SU-DHL-6 (cell line): ENCODE measurements around the gene STRIP2.
"Not testable (repeated sequence)": the region's sequence is repeated elsewhere in the genome, so short reads cannot be mapped to it uniquely, and the experiment has no call there.

ENCODE experiments used
- H2AFZ ChIP-seq: fragments of 200-600 bp; sonication (generic); 2 replicates; pipeline ENCODE4 v1.6.1; 2014; ENCODE audit warnings: low read depth, mild to moderate bottlenecking, moderate library complexity, mixed read lengths, antibody characterized with exemption, low read length; ENCODE audit not compliant: severe bottlenecking
- H3F3A ChIP-seq: fragments of 200-600 bp; shearing (Covaris generic); 2 replicates; pipeline ENCODE4 v1.6.0; 2016; ENCODE audit warnings: antibody characterized with exemption, mild to moderate bottlenecking; ENCODE audit not compliant: insufficient read depth
- H3K27ac ChIP-seq: fragments of 200-600 bp; sonication (generic); 2 replicates; pipeline ENCODE4 v1.5.1; 2016; ENCODE audit warnings: low read depth, mild to moderate bottlenecking, low read length, moderate library complexity, mixed read lengths
- H3K27me3 ChIP-seq: fragments of 200-600 bp; sonication (generic), shearing (Covaris generic); 2 replicates; pipeline ENCODE4 v1.6.0; 2014; ENCODE audit warnings: mild to moderate bottlenecking, low read length
- H3K36me3 ChIP-seq: fragments of 200-600 bp; sonication (generic); 2 replicates; pipeline ENCODE4 v1.6.1; 2014; ENCODE audit warnings: mild to moderate bottlenecking, low read length, mixed read lengths
- H3K4me2 ChIP-seq: fragments of 300-600, 200-600 bp; shearing (Covaris generic), sonication (generic); 2 replicates; pipeline ENCODE4 v1.6.0; 2014; ENCODE audit warnings: low read length, low read depth, mild to moderate bottlenecking; ENCODE audit not compliant: poor library complexity, severe bottlenecking
- H3K4me3 ChIP-seq: fragments of 200-600 bp; sonication (generic); 2 replicates; pipeline ENCODE4 v1.5.1; 2014; ENCODE audit warnings: antibody characterized with exemption, low read length, mild to moderate bottlenecking, mixed read lengths; ENCODE audit not compliant: insufficient read depth, poor library complexity, severe bottlenecking
- H3K79me2 ChIP-seq: fragments of 200-600 bp; sonication (generic); 2 replicates; pipeline ENCODE4 v1.6.1; 2014; ENCODE audit warnings: mild to moderate bottlenecking, low read length, moderate library complexity; ENCODE audit not compliant: insufficient read depth
- H3K9ac ChIP-seq: fragments of 200-600 bp; sonication (generic); 2 replicates; pipeline ENCODE4 v1.7.0; 2014; ENCODE audit warnings: mild to moderate bottlenecking, low read length
- H3K9me2 ChIP-seq: fragments of 200-600 bp; sonication (generic); replicated peaks from 2 replicates; pipeline ENCODE4 v1.6.1; 2014; ENCODE audit warnings: low read length; ENCODE audit not compliant: insufficient read depth
- H3K9me3 ChIP-seq: fragments of 200-600 bp; sonication (generic); 2 replicates; pipeline ENCODE4 v1.6.1; 2014; ENCODE audit warnings: low read length, mixed read lengths; ENCODE audit not compliant: insufficient read depth
- H4K20me1 ChIP-seq: fragments of 200-600 bp; sonication (generic); 2 replicates; pipeline ENCODE4 v1.6.1; 2014; ENCODE audit warnings: low read depth, mild to moderate bottlenecking, antibody characterized with exemption, low read length, moderate library complexity, mixed read lengths
- EZH2phosphoT487 ChIP-seq: fragments of 200-600 bp; sonication (generic), shearing (Covaris generic); conservative IDR thresholded peaks from 2 replicates; pipeline ENCODE4 v1.6.1; 2018; ENCODE audit warnings: mild to moderate bottlenecking, antibody characterized with exemption, low read length, moderate library complexity, mixed read lengths
- TF ChIP-seq, protein P1 (sequence below): fragments of 200-600 bp; sonication (generic); IDR thresholded peaks from one replicate; pipeline ENCODE4 v1.5.1; 2017; ENCODE audit warnings: antibody characterized with exemption, mild to moderate bottlenecking, low read length, moderate library complexity; ENCODE audit not compliant: insufficient read depth, poor library complexity, severe bottlenecking

STRIP2 gene

DNA sequence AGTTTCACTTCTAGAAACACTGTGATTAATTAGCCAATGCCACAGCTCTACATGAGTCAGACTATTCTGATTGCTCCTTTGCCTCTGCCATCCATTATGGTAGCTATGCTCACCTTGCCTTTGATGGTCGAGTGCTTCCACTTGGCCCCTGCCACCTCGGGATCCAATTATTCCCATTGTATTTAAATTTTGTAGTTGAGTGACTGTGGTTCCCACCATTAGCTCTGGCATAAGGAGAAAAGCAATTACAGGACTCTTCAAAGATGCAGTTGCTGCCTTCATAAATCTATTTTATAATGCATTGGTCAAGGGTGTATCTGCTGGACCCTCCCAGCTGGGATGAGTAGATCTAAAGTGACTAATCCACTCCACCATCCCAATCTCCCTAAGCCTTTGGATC, 14.4 kb downstream of the STRIP2 start:
- H3F3A ChIP-seq, H3K36me3 ChIP-seq, H3K9me3 ChIP-seq, H4K20me1 ChIP-seq, H2AFZ ChIP-seq, H3K79me2 ChIP-seq, H3K4me3 ChIP-seq, H3K27me3 ChIP-seq, H3K9me2 ChIP-seq, H3K4me2 ChIP-seq, H3K27ac ChIP-seq, H3K9ac ChIP-seq: not testable (repeated sequence)

DNA sequence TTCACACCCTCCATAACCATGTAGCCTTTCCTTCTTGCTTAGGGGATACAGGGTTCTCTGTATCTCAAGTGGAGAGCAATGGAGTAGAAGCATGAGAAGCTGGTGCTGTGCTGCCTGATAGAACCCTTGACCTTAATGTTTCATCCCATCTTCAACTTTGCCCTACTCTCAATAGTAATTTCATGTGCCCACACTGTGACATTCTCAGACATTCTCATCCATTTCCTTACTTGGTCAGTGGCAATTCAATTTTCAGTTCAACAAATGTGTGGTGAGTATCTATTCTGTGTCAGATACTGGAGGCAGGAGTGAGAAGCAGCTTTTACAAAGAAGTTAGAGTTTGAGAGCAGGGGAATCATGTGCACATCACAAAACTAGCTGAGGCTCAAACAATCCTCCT, 16.1 kb downstream of the STRIP2 start:
- Histone ChIP-seq H3K4me3 (no peak overlapping the region), H3K9me2 (no peaks in the 10 kb centered on the region), H3K9ac (no peak overlapping the region), H3K36me3 (no peaks in the 10 kb centered on the region), H3F3A (no peaks in the 10 kb centered on the region), H3K79me2 (no peaks in the 10 kb centered on the region), H3K9me3 (no peaks in the 10 kb centered on the region), H4K20me1 (no peaks in the 10 kb centered on the region), H2AFZ (no peak overlapping the region), H3K27ac (no peak overlapping the region), H3K27me3 (no peaks in the 10 kb centered on the region), H3K4me2 (no peak overlapping the region)
- TF ChIP-seq, protein P1, sequence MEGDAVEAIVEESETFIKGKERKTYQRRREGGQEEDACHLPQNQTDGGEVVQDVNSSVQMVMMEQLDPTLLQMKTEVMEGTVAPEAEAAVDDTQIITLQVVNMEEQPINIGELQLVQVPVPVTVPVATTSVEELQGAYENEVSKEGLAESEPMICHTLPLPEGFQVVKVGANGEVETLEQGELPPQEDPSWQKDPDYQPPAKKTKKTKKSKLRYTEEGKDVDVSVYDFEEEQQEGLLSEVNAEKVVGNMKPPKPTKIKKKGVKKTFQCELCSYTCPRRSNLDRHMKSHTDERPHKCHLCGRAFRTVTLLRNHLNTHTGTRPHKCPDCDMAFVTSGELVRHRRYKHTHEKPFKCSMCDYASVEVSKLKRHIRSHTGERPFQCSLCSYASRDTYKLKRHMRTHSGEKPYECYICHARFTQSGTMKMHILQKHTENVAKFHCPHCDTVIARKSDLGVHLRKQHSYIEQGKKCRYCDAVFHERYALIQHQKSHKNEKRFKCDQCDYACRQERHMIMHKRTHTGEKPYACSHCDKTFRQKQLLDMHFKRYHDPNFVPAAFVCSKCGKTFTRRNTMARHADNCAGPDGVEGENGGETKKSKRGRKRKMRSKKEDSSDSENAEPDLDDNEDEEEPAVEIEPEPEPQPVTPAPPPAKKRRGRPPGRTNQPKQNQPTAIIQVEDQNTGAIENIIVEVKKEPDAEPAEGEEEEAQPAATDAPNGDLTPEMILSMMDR, result no peak
- TF ChIP-seq EZH2phosphoT487, result no peak

DNA sequence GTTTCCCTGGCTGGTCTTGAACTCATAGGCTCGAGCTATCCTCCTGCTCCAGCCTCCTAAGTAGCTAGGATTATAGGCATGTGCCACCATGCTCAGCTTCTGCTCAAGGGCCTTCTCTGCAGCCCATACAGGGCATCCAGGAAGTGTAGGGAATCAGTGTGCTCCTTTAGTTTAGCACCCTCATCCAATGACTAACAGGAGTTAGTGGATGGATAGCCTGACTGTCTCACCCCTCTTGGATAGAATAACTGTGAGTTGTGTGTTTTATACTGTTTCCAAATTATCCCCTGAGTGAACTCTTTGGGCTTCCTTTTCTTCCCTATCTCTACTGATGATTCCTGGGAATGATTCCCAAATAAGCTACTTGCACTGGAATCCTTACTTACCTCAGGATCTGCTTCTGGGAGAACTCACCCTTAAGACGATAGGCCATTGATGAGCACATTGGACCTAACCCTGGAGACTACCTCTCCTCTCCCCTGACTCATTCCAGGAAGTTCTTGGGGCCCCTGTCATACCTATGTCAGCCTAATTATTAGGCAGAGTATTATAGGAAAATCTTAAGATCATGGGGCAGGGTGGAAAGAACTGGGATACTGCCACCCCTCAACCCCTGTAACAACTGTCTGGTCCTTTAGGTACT, 18.5 kb downstream of the STRIP2 start:
- no peaks in the 10 kb centered on the region for H3K79me2 ChIP-seq
- no peak overlapping the region for H3K27ac ChIP-seq
- H3F3A ChIP-seq, result no peaks in the 10 kb centered on the region
- H3K36me3 ChIP-seq, result no peaks in the 10 kb centered on the region
- no peaks in the 10 kb centered on the region for H4K20me1 ChIP-seq
- no peak overlapping the region for H3K4me2 ChIP-seq
- no peaks in the 10 kb centered on the region for H3K27me3 ChIP-seq
- no peak overlapping the region for H3K9ac ChIP-seq
- H3K9me3 ChIP-seq, result no peaks in the 10 kb centered on the region
- no peak overlapping the region for H2AFZ ChIP-seq
- H3K4me3 ChIP-seq, result no peak overlapping the region
- no peaks in the 10 kb centered on the region for H3K9me2 ChIP-seq
- TF ChIP-seq EZH2phosphoT487, result no peak
- TF ChIP-seq, protein P1, result no peak

DNA sequence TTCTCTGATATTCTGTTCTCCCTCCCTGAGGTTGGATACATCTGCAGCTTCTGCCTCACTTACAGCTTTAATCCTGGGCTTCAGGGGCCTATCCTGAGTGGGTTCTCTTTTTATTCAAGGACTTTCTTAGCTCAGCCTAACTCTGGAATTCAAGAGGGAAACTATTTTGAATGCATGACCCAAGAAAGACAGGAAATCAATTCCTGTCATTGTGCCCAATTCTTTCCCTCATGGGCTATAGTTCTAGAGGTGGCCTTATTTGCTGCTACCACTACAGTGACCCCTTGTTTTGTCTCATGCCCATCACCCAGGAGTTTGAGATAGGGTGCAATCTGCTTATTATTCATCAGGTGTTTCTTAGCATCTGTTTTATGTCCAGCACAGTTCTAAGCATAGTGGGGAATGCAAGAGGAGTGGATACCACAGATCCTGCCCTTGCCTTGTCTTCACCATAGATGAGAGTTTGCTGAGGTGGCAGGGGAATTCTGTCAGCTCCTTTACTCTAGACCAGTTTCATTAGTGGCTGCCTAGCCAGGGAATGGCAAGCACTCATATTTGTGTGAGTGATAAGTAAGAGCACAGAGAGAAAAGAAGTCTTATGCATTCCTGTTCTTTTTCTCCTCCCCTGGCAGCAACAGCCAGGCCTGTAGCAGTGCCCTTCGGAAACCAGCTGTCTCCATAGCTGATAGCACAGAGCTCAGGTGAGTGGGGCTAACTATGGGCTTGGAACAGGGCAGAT, 19.4 kb downstream of the STRIP2 start:
- no peak overlapping the region for H3K4me2 ChIP-seq
- no peaks in the 10 kb centered on the region for H3K9me2 ChIP-seq
- no peak overlapping the region for H3K27ac ChIP-seq
- no peak overlapping the region for H3K9ac ChIP-seq
- H3K9me3 ChIP-seq, result no peaks in the 10 kb centered on the region
- no peaks in the 10 kb centered on the region for H3F3A ChIP-seq
- no peaks in the 10 kb centered on the region for H4K20me1 ChIP-seq
- no peaks in the 10 kb centered on the region for H3K27me3 ChIP-seq
- no peak for TF ChIP-seq EZH2phosphoT487
- TF ChIP-seq, protein P1, result no peak
- H3K4me3 ChIP-seq, result no peak overlapping the region
- H3K79me2 ChIP-seq, result no peaks in the 10 kb centered on the region
- H2AFZ ChIP-seq, result no peak overlapping the region
- no peaks in the 10 kb centered on the region for H3K36me3 ChIP-seq
